A673 (cell line): ENCODE data around the gene RFX2.

Source experiments
- EZH2 ChIP-seq: fragments of 200-600 bp; sonication (generic); IDR thresholded peaks from 2 replicates; pipeline ENCODE4 v1.6.1; 2017; ENCODE audit warnings: borderline replicate concordance, low read depth, mild to moderate bottlenecking, mixed read lengths, antibody characterized with exemption, low read length; ENCODE audit not compliant: poor library complexity, severe bottlenecking
- TF ChIP-seq, protein P1 (sequence below): fragments of 300-800, 200-600 bp; sonication (generic); conservative IDR thresholded peaks from 2 replicates; pipeline ENCODE4 v1.5.1; 2017; ENCODE audit warnings: low read depth, mild to moderate bottlenecking, antibody characterized with exemption, low read length, moderate library complexity, mixed read lengths

GRCh38 chr19:6156033-6156432 is 45.7 kb upstream of the RFX2 start:
- TF ChIP-seq, protein P1, sequence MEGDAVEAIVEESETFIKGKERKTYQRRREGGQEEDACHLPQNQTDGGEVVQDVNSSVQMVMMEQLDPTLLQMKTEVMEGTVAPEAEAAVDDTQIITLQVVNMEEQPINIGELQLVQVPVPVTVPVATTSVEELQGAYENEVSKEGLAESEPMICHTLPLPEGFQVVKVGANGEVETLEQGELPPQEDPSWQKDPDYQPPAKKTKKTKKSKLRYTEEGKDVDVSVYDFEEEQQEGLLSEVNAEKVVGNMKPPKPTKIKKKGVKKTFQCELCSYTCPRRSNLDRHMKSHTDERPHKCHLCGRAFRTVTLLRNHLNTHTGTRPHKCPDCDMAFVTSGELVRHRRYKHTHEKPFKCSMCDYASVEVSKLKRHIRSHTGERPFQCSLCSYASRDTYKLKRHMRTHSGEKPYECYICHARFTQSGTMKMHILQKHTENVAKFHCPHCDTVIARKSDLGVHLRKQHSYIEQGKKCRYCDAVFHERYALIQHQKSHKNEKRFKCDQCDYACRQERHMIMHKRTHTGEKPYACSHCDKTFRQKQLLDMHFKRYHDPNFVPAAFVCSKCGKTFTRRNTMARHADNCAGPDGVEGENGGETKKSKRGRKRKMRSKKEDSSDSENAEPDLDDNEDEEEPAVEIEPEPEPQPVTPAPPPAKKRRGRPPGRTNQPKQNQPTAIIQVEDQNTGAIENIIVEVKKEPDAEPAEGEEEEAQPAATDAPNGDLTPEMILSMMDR: no peak
- TF ChIP-seq EZH2: no peak
